Ovary (tissue), 3 donors: Measurements from ENCODE around the gene CAPN5.

Experiments used
- EP300 ChIP-seq: sonication (generic); formaldehyde crosslinking; IDR thresholded peaks from one replicate; pipeline ENCODE4 v1.6.1; 2017; ENCODE audit warnings: antibody characterized with exemption
- POLR2A ChIP-seq: fragments of 450-650 bp; IDR thresholded peaks from one replicate; pipeline ENCODE4 v1.6.1; 2017; ENCODE audit warnings: antibody characterized with exemption, mild to moderate bottlenecking, moderate library complexity
- TF ChIP-seq, protein P1 (sequence below), 3 donors: fragments of 450-650 bp in 2 of 3; fragments of 200-600 bp in 1 of 3; IDR thresholded peaks; one replicate each; pipeline versions ENCODE4 v1.5.1 to v1.8.0; 2016 to 2022; ENCODE audit warnings: antibody characterized with exemption in 3 of 3, mild to moderate bottlenecking in 1 of 3
- donor health status: DM: no; HTN: no; CAD: no.

DNA sequence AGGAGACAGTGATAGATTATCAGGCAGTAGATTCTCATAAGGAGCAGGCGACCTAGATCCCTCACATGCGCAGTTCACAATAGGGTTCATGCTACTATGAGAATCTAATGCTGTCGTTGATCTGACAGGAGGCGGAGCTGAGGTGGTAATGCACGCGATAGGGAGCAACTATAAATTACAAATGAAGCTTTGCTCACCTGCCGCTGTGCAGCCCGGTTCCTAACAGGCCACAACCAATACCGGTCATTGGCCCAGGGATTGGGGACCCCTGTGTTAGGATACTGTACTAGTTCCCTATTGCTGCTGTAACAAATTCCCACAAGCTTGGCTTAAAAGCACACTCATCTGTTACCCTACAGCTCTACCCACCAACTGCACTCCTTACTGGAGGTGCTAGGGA, 21.9 kb upstream of the CAPN5 start:
- TF ChIP-seq, protein P1, sequence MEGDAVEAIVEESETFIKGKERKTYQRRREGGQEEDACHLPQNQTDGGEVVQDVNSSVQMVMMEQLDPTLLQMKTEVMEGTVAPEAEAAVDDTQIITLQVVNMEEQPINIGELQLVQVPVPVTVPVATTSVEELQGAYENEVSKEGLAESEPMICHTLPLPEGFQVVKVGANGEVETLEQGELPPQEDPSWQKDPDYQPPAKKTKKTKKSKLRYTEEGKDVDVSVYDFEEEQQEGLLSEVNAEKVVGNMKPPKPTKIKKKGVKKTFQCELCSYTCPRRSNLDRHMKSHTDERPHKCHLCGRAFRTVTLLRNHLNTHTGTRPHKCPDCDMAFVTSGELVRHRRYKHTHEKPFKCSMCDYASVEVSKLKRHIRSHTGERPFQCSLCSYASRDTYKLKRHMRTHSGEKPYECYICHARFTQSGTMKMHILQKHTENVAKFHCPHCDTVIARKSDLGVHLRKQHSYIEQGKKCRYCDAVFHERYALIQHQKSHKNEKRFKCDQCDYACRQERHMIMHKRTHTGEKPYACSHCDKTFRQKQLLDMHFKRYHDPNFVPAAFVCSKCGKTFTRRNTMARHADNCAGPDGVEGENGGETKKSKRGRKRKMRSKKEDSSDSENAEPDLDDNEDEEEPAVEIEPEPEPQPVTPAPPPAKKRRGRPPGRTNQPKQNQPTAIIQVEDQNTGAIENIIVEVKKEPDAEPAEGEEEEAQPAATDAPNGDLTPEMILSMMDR (IDR thresholded peaks at IDR 0.05), result no peak
- no peak for TF ChIP-seq EP300
- no peak for TF ChIP-seq POLR2A
